Heart left ventricle (tissue), 16 donors: ENCODE measurements around the gene RSRP1. TPM values are rescaled to one million over a fixed set of nuclear protein-coding genes. Genes with fewer than 3 reads are reported as not detected.
"Not testable (repeated sequence)": the region's sequence is repeated elsewhere in the genome, so short reads cannot be mapped to it uniquely, and the experiment has no call there.

Experiments
- ATAC-seq, 4 donors: fragments of 200-7000 bp; cut with Tn5 transposase; one replicate each; pipeline ENCODE4 v1.9.1; 2020 to 2022; ENCODE audit warnings: moderate library complexity in 4 of 4, mild to moderate bottlenecking in 3 of 4, moderate number of reproducible peaks in 1 of 4
- DNase-seq, 5 donors: peaks; one replicate each; pipeline ENCODE4 v3.0.0-alpha.2; 2020
- H3K27ac ChIP-seq, 12 donors: fragments of 200-600 bp; sonication (generic) in 4 of 12; one replicate each; pipeline versions ENCODE4 v1.5.0 to v1.8.0; 2016 to 2022; ENCODE audit warnings: mild to moderate bottlenecking in 2 of 12
- H3K27me3 ChIP-seq, 9 donors: fragments of 200-600 bp; sonication (generic) in 2 of 9; one replicate each; pipeline versions ENCODE4 v1.5.1 to v1.8.0; 2016 to 2022; ENCODE audit warnings: mild to moderate bottlenecking in 3 of 9
- H3K36me3 ChIP-seq, 9 donors: fragments of 200-600 bp; sonication (generic) in 2 of 9; one replicate each; pipeline versions ENCODE4 v1.5.0 to v1.8.0; 2018 to 2022; ENCODE audit warnings: mild to moderate bottlenecking in 2 of 9
- H3K4me1 ChIP-seq, 12 donors: fragments of 200-600 bp; sonication (generic) in 4 of 12; one replicate each; pipeline versions ENCODE4 v1.5.0 to v1.8.0; 2016 to 2022; ENCODE audit warnings: mild to moderate bottlenecking in 3 of 12
- H3K4me3 ChIP-seq, 12 donors: fragments of 200-600 bp; sonication (generic) in 4 of 12; one replicate each; pipeline versions ENCODE4 v1.5.0 to v1.8.0; 2017 to 2022; ENCODE audit warnings: mild to moderate bottlenecking in 9 of 12, moderate library complexity in 4 of 12
- H3K9me3 ChIP-seq, 12 donors: fragments of 200-600 bp; sonication (generic) in 4 of 12; one replicate each; pipeline versions ENCODE4 v1.5.0 to v1.8.0; 2016 to 2022; ENCODE audit warnings: mild to moderate bottlenecking in 1 of 12
- POLR2A ChIP-seq, 2 donors: fragments of 450-650 bp; IDR thresholded peaks; one replicate each; pipeline ENCODE4 v1.6.1; 2017; ENCODE audit warnings: antibody characterized with exemption in 2 of 2, mild to moderate bottlenecking in 2 of 2, moderate library complexity in 2 of 2
- WGBS, 4 donors: extraction: QIAGEN DNeasy Blood & Tissue Kit in 2 of 4; methylation state at CpG; one replicate each; pipeline versions ENCODE4 v1.1.5 to v1.1.7; 2013 to 2018; 5-methylcytosine and 5-hydroxymethylcytosine counted together
- intact Hi-C, 10 donors: fragments of 100-400 bp; cut with DNase I; formaldehyde crosslinking; loops; one replicate each; pipeline versions ENCODE4 v1.11.1 to v1.14.2; 2022
- polyA plus RNA-seq, 2 donors: library from polyadenylated mRNA; stranded (reverse); fragments of 200-250 nt; gene quantifications; one replicate each; pipeline ENCODE4 v1.2.3, GENCODE V29; 2013
- total RNA-seq, 9 donors: library from RNA; depleted of rRNA in 2 of 9; stranded (reverse); fragments of >200 nt in 2 of 9; fragmentation: NEBNext Ultra II Directional in 3 of 9; extraction: Animal tissue kit (Norgen Biotek cat#: 25700) in 3 of 9; gene quantifications; one replicate each; pipeline versions ENCODE4 v1.1.0 to v1.2.4, GENCODE V29; 2016 to 2023
- TF ChIP-seq, protein P1 (sequence below), 12 donors: fragments of 200-600 bp; sonication (generic) in 4 of 12; IDR thresholded peaks; one replicate each; pipeline versions ENCODE4 v1.5.0 to v1.8.0; 2018 to 2022; ENCODE audit warnings: antibody characterized with exemption in 12 of 12, mild to moderate bottlenecking in 5 of 12
- donor health status: ischemic (EF 13 %, LVEDD 7.1; RV severe dilation, severe dysfunction).
- donor health status: healthy with polysubstance abuse.
- donor health status: DM: no; HTN: yes; CAD: no.
- donor health status: DM: no; HTN: no; CAD: no.
- donor health status: ischemic (EF 25% LVEDD 6.9; RV normal size, moderate dysfunction).
- donor health status: ischemic (EF 25% LVEDD 5.7; RV mildly dilated, moderate dysfunction).
- donor health status: healthy.
- donor health status: DM: yes; HTN: yes; CAD: no.
- donor health status: ischemic (EF 35%, LVEDD 5.7; RV mildly dilated, moderate dysfunction).
- donor health status: nonischemic (EF 11% LVEDD 7.7; RV severe dilation, severe dysfunction).
- donor health status: DM: yes; HTN: yes; CAD: no.
- donor health status: PGD.
- donor health status: ischemic (EF 29% LVEDD 5.4; RV normal size, mild dysfunction).
- donor health status: nonischemic (EF 23%, LVEDD 6.1; RV moderate dilation, normal function).

Gene RSRP1
- total and polyA plus RNA-seq, 11 donors, result 14.4 to 114 (median 29.4) TPM

DNA sequence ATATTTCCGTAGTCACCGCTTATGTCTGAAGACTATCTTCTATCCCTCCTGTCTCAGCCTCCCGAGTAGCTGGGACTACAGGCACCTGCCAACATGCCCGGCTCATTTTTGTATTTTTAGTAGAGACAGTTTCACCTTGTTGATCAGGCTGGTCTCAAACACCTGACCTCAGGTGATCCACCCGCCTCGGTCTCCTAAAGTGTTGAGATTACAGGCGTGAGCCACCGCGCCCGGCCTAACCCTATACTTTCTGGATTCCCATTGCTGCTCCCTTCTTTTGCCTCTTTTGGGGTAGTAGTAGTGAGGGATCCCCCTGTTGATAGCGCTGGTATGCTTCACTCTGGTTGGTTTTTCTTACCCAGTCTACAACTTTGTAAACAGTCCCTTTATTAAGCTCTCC is 9.2 kb downstream of the RSRP1 start:
- Histone ChIP-seq H3K27me3 (no peaks in the 10 kb centered on the region), H3K36me3 (peaks cover 0 to 43% (median 33%) of the 10 kb centered on the region in 9 donors), H3K9me3 (no peaks in the 10 kb centered on the region), H3K4me3 (no peak overlapping the region), H3K4me1 (peaks cover 5 to 73% (median 40%) of the 10 kb centered on the region in 12 donors), H3K27ac (peak overlapping the region in 1 of 12 donors; percentile 97)
- ATAC-seq (no peak), DNase-seq (no peak)
- intact Hi-C loops, result no loop called here
- 92 to 93% (median 93%) methylated on average over 11 of the region's 11 CpGs for WGBS, 4 donors
- TF ChIP-seq, protein P1, sequence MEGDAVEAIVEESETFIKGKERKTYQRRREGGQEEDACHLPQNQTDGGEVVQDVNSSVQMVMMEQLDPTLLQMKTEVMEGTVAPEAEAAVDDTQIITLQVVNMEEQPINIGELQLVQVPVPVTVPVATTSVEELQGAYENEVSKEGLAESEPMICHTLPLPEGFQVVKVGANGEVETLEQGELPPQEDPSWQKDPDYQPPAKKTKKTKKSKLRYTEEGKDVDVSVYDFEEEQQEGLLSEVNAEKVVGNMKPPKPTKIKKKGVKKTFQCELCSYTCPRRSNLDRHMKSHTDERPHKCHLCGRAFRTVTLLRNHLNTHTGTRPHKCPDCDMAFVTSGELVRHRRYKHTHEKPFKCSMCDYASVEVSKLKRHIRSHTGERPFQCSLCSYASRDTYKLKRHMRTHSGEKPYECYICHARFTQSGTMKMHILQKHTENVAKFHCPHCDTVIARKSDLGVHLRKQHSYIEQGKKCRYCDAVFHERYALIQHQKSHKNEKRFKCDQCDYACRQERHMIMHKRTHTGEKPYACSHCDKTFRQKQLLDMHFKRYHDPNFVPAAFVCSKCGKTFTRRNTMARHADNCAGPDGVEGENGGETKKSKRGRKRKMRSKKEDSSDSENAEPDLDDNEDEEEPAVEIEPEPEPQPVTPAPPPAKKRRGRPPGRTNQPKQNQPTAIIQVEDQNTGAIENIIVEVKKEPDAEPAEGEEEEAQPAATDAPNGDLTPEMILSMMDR (IDR thresholded peaks at IDR 0.05), result no peak
- TF ChIP-seq POLR2A (IDR thresholded peaks at IDR 0.05), result no peak

DNA sequence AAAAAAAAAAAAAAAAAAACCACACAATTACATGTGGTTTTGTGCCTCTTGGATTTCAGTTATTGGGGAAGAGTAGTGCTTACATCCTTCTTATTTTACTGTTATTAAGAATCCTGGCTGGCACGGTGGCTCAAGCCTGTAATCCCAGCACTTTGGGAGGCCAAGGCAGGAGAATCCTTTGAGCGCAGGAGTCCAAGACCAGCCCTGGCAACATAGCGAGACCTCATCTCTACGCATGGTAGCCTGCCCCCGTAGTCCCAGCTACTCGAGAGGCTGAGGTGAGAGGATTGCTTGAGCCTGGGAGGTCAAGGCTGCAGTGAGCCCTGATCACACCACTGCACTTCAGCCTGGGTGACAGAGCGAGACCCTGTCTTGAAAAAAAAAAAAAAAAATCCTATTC is 11.0 kb downstream of the RSRP1 start:
- Histone ChIP-seq H3K36me3 (peaks cover 0 to 25% (median 17%) of the 10 kb centered on the region in 9 donors), H3K4me1 (peaks cover 5 to 67% (median 45%) of the 10 kb centered on the region in 12 donors)
- H3K4me3 ChIP-seq, H3K9me3 ChIP-seq, DNase-seq, ATAC-seq, H3K27me3 ChIP-seq, intact Hi-C loops, H3K27ac ChIP-seq: not testable (repeated sequence)
- WGBS, 4 donors, result 93 to 96% (median 96%) methylated on average over 7 of the region's 7 CpGs

DNA sequence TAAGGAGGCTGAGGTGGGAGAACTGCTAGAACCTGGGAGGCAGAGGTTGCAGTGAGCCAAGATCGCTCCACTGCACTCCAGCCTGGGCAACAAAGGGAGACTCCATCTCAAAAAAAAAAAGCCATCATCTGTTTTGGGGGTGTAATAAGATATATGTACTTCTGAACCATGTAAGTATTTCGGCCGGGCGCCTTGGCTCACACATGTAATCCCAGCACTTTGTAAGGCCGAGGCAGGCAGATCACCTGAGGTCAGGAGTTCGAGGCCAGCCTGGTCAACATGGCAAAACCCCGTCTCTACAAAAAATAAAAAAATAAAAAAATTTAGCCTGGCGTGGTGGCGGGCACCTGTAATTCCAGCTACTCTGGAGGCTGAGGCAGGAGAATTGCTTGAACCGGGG is 11.8 kb downstream of the RSRP1 start:
- intact Hi-C loops, ATAC-seq, H3K27me3 ChIP-seq, H3K27ac ChIP-seq, DNase-seq, H3K4me3 ChIP-seq, H3K9me3 ChIP-seq: not testable (repeated sequence)
- 92 to 99% (median 97%) methylated on average over 10 of the region's 10 CpGs for WGBS, 4 donors
- Histone ChIP-seq H3K4me1 (peaks cover 1 to 64% (median 41%) of the 10 kb centered on the region in 12 donors), H3K36me3 (peaks cover 0 to 27% (median 20%) of the 10 kb centered on the region in 9 donors)

DNA sequence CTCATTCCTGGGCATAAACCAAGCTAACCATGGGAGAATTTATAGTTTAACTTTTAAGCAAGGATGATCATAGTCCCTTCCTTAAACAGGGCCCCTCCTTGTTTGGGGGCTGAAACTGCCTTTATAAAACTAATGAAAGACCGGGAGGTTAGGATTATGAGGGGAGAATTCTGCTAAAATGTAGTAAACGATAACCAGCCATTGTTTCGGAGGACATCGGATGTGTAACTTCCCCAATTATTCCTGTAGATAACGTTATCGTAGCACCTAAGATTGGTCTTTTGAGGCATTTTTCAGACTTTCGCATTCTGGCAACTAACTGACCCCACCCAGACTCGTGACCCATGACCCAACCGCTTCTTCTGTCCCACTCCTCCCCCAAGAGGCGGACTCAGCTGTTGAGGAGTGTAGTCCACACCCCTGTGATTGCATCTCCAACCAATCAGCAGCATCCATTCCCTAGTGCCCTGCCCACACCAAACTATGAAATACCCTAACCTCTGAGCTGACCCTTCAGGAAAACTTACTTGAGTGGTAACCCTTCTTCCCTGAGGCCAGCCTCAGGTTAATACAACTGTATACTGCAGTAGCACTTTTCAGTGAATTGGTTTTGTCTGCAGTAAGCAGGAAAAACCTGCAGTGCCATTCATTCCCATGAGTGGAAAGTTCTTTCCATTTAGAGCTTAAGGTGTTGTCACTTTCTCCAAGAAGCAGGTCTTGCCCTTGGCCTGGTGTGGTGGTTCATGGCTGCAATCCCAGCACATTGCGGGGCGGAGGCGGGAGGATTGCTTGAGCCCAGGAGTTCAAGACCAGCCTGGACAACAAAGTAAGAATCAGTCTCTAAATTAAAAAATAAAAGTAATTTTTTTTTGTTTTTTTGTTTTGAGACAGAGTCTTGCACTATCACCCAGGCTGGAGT is 14.1 kb downstream of the RSRP1 start:
- Histone ChIP-seq H3K4me3 (peak overlapping the region; percentile 60 to 94 (median 76)), H3K9me3 (no peaks in the 10 kb centered on the region), H3K27me3 (no peaks in the 10 kb centered on the region), H3K36me3 (peaks cover 2 to 50% (median 41%) of the 10 kb centered on the region in 9 donors), H3K4me1 (peaks cover 0 to 51% (median 28%) of the 10 kb centered on the region in 12 donors), H3K27ac (peak overlapping the region; percentile 73 to 98 (median 92))
- peak; percentile 74 to 90 (median 81) for DNase-seq
- peak; percentile 83 to 93 (median 90) for ATAC-seq
- 23 to 25% (median 23%) methylated on average over 12 to 13 of the region's 13 CpGs for WGBS, 4 donors
- intact Hi-C loops, result no loop called here
- TF ChIP-seq, protein P1 (IDR thresholded peaks at IDR 0.05), result no peak
- TF ChIP-seq POLR2A (IDR thresholded peaks at IDR 0.05), result peak in 1 of 2 donors; percentile 16
